Astrocyte of the hippocampus (primary cell): ENCODE results near the gene PCNT.
"Not testable (repeated sequence)": the region's sequence is repeated elsewhere in the genome, so short reads cannot be mapped to it uniquely, and the experiment has no call there.

Experiments
- DNase-seq: peaks from one replicate; pipeline ENCODE4 v3.0.0; 2011; ENCODE audit warnings: low read depth, low spot score

The PCNT gene

DNA sequence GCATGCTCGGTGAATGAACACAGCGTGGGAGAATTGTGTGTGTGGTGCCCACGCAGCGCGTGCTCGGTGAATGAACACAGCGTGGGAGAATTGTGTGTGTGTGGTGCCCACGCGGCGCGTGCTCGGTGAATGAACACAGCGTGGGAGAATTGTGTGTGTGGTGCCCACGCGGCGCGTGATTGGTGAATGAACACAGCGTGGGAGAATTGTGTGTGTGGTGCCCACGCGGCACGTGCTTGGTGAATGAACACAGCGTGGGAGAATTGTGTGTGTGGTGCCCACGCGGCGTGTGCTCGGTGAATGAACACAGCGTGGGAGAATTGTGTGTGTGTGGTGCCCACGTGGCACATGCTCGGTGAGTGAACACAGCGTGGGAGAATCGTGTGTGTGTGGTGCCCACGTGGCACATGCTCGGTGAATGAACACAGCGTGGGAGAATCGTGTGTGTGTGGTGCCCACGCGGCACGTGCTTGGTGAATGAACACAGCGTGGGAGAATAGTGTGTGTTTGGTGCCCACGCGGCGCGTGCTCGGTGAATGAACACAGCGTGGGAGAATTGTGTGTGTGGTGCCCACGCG lies 79.4 kb downstream of the PCNT start:
- not testable (repeated sequence) for DNase-seq

DNA sequence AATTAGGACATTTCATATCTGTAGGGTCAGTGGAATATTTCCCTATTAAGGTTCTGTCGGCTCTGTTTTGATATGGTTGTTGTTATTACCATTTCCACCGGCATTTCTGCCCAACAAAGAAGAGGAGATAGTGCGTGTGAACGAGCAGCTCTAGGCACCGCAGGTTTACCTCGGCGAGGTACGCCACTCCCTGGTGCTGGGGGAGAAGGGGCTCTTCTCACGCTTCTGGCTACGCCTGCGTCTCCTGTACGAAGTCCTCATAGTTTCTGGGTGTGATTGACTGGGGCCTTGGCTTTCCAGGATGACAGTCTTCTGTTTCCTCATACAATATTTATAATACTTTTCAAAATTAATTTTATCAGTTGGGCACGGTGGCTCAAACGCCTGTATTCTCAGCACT lies 80.3 kb downstream of the PCNT start:
- no peak for DNase-seq

DNA sequence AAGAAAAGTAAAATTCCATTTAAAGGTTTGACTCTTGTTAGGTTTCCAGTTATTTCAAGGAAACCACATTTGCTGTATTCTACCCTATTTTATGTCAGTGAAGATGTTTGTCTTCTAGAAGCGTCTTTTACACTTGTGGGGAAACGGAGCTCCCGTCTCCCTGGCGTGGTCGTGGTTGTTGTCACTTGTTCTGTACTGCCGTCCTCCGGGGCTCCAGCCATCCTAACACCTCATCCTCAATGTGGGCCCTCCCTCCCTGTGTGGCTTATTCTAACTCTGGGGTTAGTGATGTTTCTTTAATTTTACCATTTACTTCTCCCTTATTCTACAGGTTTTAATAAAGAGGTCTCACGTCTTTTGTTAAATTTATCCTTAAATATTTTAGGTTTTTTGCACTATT lies 82.0 kb downstream of the PCNT start:
- no peak for DNase-seq

DNA sequence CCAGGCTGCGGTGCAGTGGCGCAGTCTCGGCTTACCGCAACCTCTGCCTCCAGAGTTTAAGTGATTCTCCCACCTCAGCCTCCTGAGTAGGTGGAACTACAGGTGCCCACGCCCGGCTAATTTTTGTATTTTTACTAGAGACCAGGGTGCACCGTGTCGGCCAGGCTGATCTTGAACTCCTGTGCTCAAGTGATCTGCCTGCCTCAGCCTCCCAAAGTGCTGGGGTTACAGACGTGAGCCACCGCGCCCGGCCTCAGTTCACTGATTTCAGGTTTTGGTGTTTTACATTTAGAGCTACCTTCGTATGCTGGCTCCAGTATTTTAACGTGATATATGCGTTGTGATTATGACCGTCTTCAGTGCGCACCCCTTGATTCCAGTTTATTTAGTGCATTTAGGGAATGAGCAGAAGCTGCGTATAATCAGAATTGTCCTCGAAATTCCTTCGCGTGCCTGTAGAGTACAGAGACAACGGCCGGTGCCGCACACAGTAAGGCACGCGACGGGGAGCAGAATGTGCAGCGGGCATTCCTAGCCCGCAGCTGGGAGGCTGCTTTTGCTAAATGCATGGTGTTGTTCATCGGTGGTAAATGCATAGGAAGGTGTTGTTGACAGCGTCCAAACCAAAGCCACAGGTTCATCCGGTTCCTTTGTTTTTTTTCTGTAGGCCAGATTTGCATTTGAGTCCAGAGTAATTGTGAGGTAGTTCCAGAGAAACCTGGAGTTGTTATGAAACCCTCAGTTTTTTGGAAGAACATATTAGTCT lies 85.9 kb downstream of the PCNT start:
- DNase-seq: no peak

DNA sequence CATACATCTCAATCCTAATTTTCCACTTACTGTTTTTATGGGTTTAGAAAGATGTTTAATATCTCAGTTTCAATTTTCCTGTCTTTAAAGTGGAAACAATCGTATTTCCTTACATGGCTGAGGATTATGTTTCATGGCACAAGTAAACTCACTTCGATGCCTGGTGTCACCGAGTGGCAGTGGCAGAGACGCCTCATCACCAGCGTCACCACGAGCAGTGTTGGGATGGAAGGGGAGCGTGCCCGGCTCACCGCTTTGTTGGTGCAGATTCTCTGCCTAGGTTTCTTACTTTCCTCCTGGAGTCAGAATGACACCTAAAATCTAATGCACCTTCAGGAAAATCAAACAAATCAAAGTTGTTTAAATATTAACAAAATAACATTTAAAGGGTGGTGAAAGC lies 86.6 kb downstream of the PCNT start:
- DNase-seq: no peak

DNA sequence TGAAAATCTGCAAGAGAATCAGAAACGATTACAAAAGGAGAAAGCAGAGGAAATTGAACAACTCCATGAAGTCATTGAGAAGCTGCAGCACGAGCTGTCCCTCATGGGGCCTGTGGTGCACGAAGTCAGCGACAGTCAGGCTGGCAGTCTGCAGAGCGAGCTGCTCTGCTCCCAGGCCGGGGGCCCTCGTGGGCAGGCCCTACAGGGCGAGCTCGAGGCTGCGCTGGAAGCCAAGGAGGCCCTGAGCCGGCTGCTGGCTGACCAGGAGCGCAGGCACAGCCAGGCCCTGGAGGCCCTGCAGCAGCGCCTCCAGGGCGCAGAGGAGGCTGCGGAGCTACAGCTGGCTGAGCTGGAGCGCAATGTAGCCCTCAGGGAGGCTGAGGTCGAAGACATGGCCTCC lies 87.3 kb downstream of the PCNT start:
- DNase-seq: no peak

DNA sequence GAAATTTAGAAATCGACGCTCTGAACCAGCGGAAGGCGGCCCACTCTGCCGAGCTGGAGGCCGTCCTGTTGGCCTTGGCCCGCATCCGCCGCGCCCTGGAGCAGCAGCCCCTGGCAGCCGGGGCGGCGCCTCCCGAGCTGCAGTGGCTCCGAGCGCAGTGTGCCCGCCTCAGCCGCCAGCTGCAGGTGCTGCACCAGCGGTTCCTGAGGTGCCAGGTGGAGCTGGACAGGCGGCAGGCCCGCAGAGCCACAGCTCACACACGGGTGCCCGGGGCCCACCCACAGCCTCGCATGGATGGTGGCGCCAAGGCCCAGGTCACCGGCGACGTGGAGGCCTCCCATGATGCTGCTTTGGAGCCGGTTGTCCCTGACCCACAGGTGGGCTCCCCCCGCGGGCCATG lies 87.7 kb downstream of the PCNT start:
- no peak for DNase-seq

DNA sequence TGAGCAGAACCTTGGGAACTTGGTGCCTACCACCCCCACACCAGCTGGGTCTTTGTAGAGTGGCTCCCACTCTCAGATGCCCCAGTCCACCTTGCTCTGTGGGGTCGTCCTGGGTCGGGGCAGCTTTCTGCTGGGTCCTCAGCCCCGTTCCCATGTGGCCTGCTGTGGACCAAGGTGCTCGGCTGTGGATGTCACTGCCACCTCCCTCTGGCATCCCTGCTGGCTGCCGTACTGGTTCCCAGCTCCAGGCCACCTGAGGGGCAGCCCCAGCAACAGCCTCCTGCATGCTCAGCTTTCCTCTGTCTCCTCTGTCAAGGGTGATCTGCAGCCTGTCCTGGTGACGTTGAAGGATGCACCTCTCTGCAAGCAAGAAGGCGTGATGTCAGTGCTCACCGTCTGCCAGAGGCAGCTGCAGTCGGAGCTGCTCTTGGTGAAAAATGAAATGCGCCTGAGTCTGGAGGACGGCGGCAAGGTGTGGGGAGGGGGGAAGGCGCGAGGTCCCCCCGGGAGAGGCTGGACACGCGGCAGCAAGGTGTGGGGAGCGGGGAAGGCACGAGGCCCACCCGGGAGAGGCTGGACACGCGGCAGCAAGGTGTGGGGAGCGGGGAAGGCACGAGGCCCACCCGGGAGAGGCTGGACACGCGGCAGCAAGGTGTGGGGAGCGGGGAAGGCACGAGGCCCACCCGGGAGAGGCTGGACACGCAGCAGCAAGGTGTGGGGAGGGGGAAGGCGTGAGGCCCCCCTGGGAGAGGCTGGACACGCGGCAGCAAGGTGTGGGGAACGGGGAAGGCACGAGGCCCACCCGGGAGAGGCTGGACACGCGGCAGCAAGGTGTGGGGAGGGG lies 88.8 kb downstream of the PCNT start:
- DNase-seq: no peak

DNA sequence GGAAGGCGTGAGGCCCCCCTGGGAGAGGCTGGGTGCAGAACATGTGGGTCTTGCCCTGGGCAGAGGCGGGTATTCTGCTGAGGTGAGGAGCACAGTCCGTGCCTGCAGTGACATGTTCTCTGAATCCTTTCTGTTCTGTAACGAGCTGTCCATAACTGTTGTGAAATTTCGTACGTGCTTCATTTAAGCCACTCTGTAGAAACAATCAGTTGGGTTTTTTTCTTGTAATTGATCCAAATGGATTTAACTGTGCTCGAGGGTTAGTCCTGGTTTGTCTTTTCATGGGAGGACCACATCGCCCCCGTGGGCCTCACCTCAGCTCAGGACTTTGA lies 89.4 kb downstream of the PCNT start:
- no peak for DNase-seq

DNA sequence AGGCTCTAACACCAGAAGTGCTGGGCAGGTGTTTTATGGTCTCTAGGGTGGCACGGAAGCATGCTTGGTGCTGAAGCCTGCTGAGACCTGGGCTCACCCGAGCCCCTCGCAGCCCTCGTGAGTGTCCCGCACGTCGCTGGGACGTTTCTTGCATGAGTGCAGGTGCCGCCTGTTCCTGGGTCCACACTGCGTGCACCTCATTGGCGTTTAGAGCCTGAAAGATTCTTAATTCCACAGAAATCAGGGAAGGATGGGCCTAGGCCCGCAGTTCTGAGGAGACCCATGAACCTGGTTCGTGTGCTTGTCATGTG lies 91.0 kb downstream of the PCNT start:
- no peak for DNase-seq

DNA sequence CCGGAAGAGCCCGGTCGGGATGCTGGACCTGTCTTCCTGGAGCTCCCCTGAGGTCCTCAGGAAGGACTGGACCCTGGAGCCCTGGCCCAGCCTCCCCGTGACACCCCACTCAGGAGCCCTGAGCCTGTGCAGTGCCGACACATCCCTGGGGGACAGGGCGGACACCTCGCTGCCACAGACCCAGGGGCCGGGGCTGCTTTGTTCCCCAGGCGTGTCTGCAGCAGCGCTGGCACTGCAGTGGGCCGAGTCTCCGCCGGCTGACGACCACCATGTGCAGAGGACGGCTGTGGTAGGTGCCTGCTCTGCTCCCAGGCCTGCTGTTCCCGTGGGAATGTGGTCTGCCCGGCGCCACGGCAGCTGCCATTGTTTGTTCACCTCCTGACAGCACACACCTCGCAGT lies 92.6 kb downstream of the PCNT start:
- DNase-seq: no peak

DNA sequence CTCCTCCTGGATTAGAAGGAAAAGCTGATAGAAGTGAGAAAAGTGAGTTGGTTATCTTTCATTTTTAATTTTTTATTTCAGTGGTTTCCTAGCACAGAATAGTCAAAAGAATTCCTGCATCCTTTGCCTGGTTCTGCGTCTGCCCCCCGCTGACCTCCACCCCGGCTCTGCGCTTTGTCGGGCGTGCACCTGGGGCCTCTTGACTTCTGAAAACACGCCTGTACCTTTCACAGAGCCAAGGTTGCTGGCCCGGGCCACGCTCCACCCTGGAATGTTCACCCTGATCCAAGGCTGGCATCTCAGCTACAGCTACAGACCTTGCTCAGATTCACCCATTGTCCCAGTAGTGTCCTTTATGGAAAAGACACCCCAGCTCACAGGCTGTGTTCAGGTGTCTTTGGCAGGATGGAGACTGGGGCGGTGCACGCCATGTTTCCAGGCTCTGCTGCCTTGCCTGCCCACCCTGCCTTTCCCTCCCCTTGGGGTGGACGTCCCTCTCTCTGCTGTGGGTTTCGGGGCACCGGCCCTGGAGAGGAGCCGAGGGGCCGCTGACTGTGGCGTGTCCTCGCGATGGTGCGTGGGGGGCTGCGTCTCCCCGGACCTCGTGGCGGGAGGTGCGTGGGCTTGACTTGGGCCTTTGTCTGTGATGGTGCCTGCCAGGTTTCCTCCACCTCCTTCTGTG lies 94.5 kb downstream of the PCNT start:
- no peak for DNase-seq

DNA sequence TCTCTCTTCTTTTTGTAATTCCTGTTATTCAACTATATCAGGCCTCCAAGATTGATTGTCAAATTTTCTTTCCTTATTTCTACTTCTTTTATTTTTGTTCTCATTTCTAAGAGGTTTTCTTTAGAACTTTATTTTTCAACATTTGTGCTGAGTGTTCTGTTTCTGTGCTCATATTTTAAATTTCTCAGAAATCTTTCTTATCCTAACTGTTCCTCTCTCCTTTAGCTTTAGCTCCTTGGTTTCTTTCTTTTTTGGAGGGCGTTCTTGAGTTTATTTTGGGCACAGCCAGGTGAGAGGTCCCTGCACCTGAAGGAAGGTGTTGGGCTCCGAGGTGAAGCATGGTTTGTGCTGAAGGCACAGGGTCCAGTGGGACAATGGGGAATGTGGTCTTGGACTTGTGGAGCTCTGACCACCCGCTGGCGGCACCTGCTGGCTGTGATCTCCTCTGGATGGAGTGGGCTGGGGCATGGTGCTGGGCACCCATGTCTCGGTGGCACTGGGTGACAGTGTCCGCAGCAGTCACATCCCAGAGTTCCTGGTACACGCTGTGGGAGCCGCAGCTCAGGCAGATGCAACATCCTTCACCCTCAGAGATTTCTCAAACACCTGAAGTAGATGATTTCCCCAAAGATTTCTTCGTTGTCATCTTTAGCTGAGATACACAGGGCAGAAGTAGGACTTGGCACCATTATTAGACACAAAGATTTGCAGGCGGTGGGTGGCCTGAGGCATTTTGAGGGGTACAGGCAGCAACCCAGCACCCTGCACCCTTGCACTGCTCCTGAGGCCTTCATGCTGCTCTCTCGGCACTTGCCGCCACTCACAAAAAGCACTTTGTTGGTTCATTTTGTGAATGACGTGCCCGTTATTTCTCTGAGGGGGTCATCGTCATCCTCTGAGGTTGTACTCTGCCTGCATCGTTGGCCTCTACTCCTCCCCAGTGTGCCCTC lies 96.6 kb downstream of the PCNT start:
- DNase-seq: no peak

DNA sequence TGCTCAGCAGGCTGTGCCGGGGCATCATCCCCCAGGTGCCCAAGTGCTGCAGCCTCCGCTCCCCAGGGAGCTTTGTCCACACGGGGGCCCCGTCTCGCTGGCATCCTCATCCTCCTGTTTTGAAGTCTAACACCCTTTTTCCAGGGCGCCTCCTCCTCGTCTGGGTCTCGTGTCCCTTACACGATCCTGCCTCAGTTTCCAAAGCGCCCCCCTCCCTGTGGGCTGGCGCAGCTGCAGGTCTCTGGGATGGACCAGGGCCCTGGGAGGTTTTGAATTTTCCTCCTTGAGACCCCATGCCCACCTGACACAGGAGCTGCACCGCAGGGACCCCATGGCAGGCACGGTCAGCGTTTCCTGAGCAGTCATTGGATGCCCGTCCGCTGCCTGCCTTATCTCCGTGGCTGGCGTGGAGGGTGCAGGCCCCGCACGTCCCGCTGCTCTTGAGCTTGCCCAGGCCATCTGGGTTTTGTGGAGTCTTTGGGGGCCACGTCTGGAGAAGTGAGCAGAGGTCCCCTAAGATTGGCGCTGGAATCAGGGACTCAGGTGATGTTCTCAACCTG lies 97.3 kb downstream of the PCNT start:
- DNase-seq: no peak

DNA sequence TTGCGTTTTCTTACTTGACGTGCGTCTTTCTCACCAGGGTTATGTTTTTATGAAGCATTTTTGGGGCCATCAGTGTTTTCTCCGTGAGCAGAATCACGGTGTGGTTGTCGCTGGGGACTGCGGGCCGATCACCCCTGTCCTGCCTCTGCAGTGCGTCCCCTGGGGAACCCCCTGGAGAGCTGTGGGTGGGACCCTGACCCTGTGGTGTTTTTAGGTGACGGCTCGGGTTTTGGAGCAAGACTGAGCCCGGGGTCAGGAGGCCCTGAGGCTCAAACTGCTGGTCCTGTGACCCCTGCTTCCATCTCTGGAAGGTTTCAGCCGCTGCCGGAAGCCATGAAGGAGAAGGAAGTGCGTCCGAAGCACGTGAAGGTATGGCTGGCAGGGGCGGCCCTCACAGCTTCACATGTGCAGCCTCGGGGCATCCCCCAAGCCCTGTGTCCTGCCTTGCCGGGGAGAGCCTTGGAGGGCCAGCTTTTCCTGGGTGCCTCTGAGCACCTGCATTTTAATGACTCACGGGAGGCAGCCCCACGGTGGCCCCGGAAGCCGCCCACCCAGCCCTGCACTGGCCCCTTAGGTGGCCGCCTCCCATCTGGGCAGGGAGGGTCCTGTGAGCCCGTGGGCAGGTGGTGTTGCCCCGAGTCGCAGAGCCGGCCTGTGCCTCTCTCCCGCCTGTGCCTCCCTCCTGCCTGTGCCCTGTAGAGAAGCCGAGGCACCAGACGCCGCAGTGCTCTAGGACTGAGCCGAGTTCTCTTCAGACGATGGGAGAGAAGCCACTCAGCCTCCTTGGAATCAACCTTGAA lies 98.0 kb downstream of the PCNT start:
- DNase-seq: no peak

DNA sequence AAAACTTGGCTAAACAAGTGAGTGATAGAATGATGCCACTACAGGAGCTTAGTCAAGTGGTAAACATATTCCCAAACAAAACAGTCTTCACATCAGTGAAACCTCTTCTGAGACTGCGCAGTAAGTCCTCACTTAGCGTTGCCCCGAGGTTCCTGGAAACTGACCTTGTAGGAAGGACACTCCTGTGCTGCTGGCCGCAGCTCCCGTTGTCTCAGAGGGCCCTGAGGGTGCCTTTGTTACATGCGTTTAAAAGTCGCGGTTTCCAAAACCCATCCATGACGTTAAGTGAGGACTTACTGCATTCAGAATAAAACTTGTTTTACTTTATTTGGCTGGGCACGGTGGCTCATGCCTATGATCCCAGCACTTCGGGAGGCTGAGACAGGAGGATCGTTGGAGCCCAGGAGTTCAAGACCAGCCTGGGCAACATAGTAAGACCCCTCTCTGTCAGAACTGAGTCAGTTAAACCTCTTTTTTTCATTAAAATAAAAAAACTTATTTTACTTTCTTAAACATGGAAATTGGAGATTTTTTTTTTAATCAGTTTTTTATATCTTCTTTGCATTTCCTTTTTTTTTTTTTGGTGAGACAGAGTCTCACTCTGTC lies 98.8 kb downstream of the PCNT start:
- DNase-seq: no peak

DNA sequence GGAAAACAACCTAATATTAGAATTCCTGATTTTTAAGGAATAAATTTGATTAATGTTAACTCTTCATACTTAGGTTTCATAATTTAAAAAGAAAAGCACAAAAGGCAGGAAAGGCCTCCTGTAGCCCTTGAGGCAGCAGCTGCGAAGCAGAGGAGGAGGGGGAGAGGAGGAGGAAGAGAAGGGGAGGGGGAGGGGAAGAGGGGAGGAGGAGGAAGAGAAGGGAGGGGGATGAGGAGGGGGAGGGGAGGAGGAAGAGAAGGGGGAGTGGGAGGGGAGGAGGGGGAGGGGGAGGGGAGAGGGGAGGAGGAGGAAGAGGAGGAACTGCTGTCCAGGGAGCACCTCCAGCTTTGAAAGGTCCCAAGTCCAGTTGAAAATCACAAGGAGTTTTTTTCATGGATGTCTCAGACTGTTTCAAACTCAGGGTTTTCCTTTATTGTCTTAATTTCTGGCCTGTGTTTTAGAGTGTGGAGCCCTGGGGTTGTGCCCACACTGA lies 99.6 kb downstream of the PCNT start:
- no peak for DNase-seq

DNA sequence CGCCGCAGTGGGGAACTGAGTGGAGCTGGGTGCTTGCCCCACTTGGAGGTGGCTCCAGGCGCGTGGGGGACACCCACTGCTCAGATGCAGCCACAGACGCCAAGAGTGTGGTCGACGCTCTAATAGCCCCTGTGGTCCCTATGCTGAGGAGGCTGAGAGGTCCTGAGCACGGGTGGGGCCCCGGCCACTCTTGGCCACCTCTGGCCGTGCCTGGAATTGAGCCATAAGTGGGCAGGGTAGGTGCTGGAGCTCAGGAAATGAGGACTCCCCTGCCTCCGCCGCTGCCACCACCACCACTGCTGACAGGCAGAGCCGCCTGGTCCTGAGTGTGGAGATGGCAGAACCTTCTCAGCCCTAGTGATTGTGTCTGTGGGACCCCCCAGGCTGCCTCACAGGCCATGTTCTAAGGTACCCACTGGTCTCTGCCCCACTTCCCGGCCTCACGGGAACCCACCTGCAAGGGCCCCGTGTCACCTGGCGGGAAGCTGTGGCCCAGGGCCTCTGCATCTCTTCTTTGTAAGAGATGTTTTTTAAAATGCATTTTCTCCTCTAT lies 100.2 kb downstream of the PCNT start:
- no peak for DNase-seq

DNA sequence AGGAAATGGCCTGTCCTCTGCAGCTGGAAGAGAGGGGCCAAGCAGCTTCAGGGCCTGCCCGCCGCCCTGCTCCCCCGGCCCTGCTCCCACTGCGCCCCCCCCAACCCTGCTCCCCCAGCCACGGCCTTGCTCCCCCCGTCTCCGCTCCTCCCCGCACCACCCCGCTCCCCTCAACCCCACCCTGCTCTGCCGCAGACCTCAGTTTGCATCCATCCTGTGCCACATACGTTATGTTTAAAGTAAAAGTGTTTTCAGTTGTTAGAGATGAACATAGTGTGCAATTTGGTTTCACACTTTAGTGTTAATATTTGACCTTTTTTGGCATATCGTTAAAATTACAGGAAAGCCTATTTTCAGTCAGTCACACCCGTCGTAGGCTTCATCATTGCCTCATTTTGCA lies 100.7 kb downstream of the PCNT start:
- no peak for DNase-seq
